NCI-H187 treated with DMSO at 0.1 percent for 48 hours (cell line): ENCODE data around the gene P4HTM.
"Not testable (repeated sequence)": the region's sequence is repeated elsewhere in the genome, so short reads cannot be mapped to it uniquely, and the experiment has no call there.

Experiments
- DNase-seq: peaks from one replicate; lab custom pipeline; 2025; lab: John Stamatoyannopoulos, UW

P4HTM gene

GRCh38 chr3:49007771-49008528, 17.9 kb downstream of the P4HTM start:
- DNase-seq: no peak

- DNase-seq: not testable (repeated sequence)
Measured at GRCh38 chr3:49008627-49009026, 18.6 kb downstream of the P4HTM start.

- no peak for DNase-seq
Measured at GRCh38 chr3:49009396-49009795, 19.4 kb downstream of the P4HTM start.

GRCh38 chr3:49012441-49013017, 22.5 kb downstream of the P4HTM start:
- DNase-seq: no peak

- no peak for DNase-seq
Measured at GRCh38 chr3:49013113-49013737, 23.2 kb downstream of the P4HTM start.

- DNase-seq: no peak
Measured at GRCh38 chr3:49013738-49014660, 24.0 kb downstream of the P4HTM start.

- no peak for DNase-seq
Measured at GRCh38 chr3:49015072-49015471, 25.0 kb downstream of the P4HTM start.

GRCh38 chr3:49015765-49016164, 25.7 kb downstream of the P4HTM start:
- no peak for DNase-seq

GRCh38 chr3:49016414-49017228, 26.6 kb downstream of the P4HTM start:
- no peak for DNase-seq

- no peak for DNase-seq
Measured at GRCh38 chr3:49017229-49017970, 27.4 kb downstream of the P4HTM start.

- no peak for DNase-seq
Measured at GRCh38 chr3:49017971-49018706, 28.1 kb downstream of the P4HTM start, which contains the start of gene DALRD3. TSS of gene DALRD3 (minus strand) at chr3:49018580. CDS start at chr3:49018564, 16 bp downstream.

- no peak for DNase-seq
Measured at GRCh38 chr3:49018707-49019006, 28.6 kb downstream of the P4HTM start.

GRCh38 chr3:49019941-49020329, 29.9 kb downstream of the P4HTM start:
- DNase-seq: no peak

GRCh38 chr3:49020330-49021212, 30.5 kb downstream of the P4HTM start:
- no peak for DNase-seq

GRCh38 chr3:49021213-49021812, 31.3 kb downstream of the P4HTM start:
- DNase-seq: peak; percentile 70

- DNase-seq: no peak
Measured at GRCh38 chr3:49021813-49022687, 32.0 kb downstream of the P4HTM start, which contains the start of gene NDUFAF3. TSS of gene NDUFAF3 (plus strand) at chr3:49022121. CDS start at chr3:49022145, 24 bp downstream.

GRCh38 chr3:49022688-49023171, 32.7 kb downstream of the P4HTM start:
- no peak for DNase-seq
